Mammary epithelial cell (primary cell): ENCODE measurements around the gene BCHE.

Source experiments
- EZH2 ChIP-seq: IDR thresholded peaks from 2 replicates; pipeline ENCODE4 v1.6.1; 2012; ENCODE audit warnings: low read length, inconsistent platforms, borderline replicate concordance
- TF ChIP-seq, protein P1 (sequence below), 2 donors: IDR thresholded peaks in 1 of 2; conservative IDR thresholded peaks in 1 of 2; 2 replicates each; pipeline ENCODE4 v1.5.1; 2011 to 2012; ENCODE audit warnings: inconsistent platforms in 2 of 2, low read length in 2 of 2, mild to moderate bottlenecking in 2 of 2, control low read depth in 1 of 2, low read depth in 1 of 2; ENCODE audit not compliant: insufficient read depth in 1 of 2; ENCODE audit errors: extremely low read depth in 1 of 2

DNA sequence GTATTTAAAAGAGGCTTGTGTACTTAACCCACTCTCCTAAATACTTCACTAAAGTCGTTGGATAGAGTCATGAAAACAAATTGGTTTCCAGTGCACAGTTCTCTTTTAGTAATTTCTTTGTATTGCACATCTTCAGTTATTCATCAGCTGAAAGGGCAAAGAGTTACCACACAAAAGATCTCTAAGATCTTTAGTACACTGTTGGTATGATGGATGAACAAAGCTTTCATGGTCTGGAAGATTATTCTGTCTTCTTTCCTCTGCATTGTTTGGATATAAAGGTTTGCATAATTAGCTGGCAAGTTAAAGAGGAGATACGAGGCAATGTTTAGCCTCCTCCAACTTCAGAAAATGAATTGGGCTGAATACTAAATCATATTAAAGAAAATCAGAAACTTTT, 40.5 kb downstream of the BCHE start:
- TF ChIP-seq EZH2: no peak
- TF ChIP-seq, protein P1, sequence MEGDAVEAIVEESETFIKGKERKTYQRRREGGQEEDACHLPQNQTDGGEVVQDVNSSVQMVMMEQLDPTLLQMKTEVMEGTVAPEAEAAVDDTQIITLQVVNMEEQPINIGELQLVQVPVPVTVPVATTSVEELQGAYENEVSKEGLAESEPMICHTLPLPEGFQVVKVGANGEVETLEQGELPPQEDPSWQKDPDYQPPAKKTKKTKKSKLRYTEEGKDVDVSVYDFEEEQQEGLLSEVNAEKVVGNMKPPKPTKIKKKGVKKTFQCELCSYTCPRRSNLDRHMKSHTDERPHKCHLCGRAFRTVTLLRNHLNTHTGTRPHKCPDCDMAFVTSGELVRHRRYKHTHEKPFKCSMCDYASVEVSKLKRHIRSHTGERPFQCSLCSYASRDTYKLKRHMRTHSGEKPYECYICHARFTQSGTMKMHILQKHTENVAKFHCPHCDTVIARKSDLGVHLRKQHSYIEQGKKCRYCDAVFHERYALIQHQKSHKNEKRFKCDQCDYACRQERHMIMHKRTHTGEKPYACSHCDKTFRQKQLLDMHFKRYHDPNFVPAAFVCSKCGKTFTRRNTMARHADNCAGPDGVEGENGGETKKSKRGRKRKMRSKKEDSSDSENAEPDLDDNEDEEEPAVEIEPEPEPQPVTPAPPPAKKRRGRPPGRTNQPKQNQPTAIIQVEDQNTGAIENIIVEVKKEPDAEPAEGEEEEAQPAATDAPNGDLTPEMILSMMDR (conservative IDR thresholded peaks at IDR 0.05 in 1 of 2, IDR thresholded peaks at IDR 0.05 in 1 of 2; ENCODE audit: extremely low read depth in 1 of 2, insufficient read depth in 1 of 2, low read depth in 1 of 2, low read length in 2 of 2): no peak
